ENCODE data around the gene NTM. TPM values are rescaled to one million over a fixed set of nuclear protein-coding genes. Genes with fewer than 3 reads are reported as not detected.

NTM gene
- total RNA-seq, 4 donors from 2014 or later: 0.40 to 3.1 (median 2.1) TPM; not detected in 1

- Histone ChIP-seq H3K27me3 (no peaks in the 10 kb centered on the region), H3K4me1 (no peaks in the 10 kb centered on the region), H3K4me3 (no peak overlapping the region), H3K9me3 (no peaks in the 10 kb centered on the region), H3K27ac (no peak overlapping the region), H3K36me3 (no peaks in the 10 kb centered on the region)
- no peak for DNase-seq
- TF ChIP-seq CTCF (IDR thresholded peaks at IDR 0.05): no peak
- TF ChIP-seq POLR2AphosphoS5 (IDR thresholded peaks at IDR 0.05): no peak
- TF ChIP-seq POLR2A (IDR thresholded peaks at IDR 0.05): no peak
- no peak for TF ChIP-seq EP300 (IDR thresholded peaks at IDR 0.05; ENCODE audit: low read depth)
- intact Hi-C loops (cut with DNase I; ENCODE audit: low total_unique reads) (no loop called here), in situ Hi-C loops (cut with MboI; ENCODE audit: low pct_ligation_motif_present in 1 of 4, low pct_unique_long_range_greater_than_20kb in 1 of 4, low sequenced_read_pairs in 3 of 4) (no loop called here)
- 71 to 74% methylated on average over 4 of the region's 4 CpGs for WGBS, 2 donors (ENCODE audit: low coverage in 1 of 2)
Observed at GRCh38 chr11:132154781-132155180, 784.4 kb downstream of the NTM start.

GRCh38 chr11:132158091-132158490, 787.7 kb downstream of the NTM start:
- H3K4me1 ChIP-seq: no peaks in the 10 kb centered on the region
- TF ChIP-seq EP300 (IDR thresholded peaks at IDR 0.05; ENCODE audit: low read depth) (no peak), POLR2A (IDR thresholded peaks at IDR 0.05) (no peak), CTCF (IDR thresholded peaks at IDR 0.05) (peak in 1 of 5 experiments; percentile 11)
- WGBS, 2 donors (ENCODE audit: low coverage in 1 of 2): 76 to 92% methylated on average over 2 to 3 of the region's 3 CpGs
- H3K27ac ChIP-seq: no peak overlapping the region
- H3K9me3 ChIP-seq: no peaks in the 10 kb centered on the region
- no peak for DNase-seq
- H3K4me3 ChIP-seq: no peak overlapping the region
- no peaks in the 10 kb centered on the region for H3K27me3 ChIP-seq
- in situ Hi-C loops (cut with MboI; ENCODE audit: low pct_ligation_motif_present in 1 of 4, low pct_unique_long_range_greater_than_20kb in 1 of 4, low sequenced_read_pairs in 3 of 4) (no loop called here), intact Hi-C loops (cut with DNase I; ENCODE audit: low total_unique reads) (no loop called here)
- no peaks in the 10 kb centered on the region for H3K36me3 ChIP-seq

GRCh38 chr11:132158696-132159095, 788.3 kb downstream of the NTM start:
- Histone ChIP-seq H3K4me3 (no peak overlapping the region), H3K27me3 (no peaks in the 10 kb centered on the region), H3K36me3 (no peaks in the 10 kb centered on the region), H3K4me1 (no peaks in the 10 kb centered on the region), H3K9me3 (no peaks in the 10 kb centered on the region), H3K27ac (no peak overlapping the region)
- DNase-seq: no peak
- in situ Hi-C loops (cut with MboI; ENCODE audit: low pct_ligation_motif_present in 1 of 4, low pct_unique_long_range_greater_than_20kb in 1 of 4, low sequenced_read_pairs in 3 of 4) (no loop called here), intact Hi-C loops (cut with DNase I; ENCODE audit: low total_unique reads) (no loop called here)
- TF ChIP-seq CTCF (IDR thresholded peaks at IDR 0.05) (no peak), POLR2A (IDR thresholded peaks at IDR 0.05) (no peak), EP300 (IDR thresholded peaks at IDR 0.05; ENCODE audit: low read depth) (no peak)
- 88 to 89% methylated on average over 2 of the region's 2 CpGs for WGBS, 2 donors (ENCODE audit: low coverage in 1 of 2)

- 82 to 88% methylated on average over 2 to 26 of the region's 26 CpGs for whole genome bisulfite sequencing, 2 donors (ENCODE audit: low coverage in 1 of 2)
- Histone ChIP-seq H3K36me3 (no peaks in the 10 kb centered on the region), H3K4me3 (no peak overlapping the region), H3K27ac (no peak overlapping the region), H3K4me1 (no peaks in the 10 kb centered on the region), H3K27me3 (no peaks in the 10 kb centered on the region), H3K9me3 (no peaks in the 10 kb centered on the region)
- in situ Hi-C loops (cut with MboI; ENCODE audit: low pct_ligation_motif_present in 1 of 4, low pct_unique_long_range_greater_than_20kb in 1 of 4, low sequenced_read_pairs in 3 of 4) (no loop called here), intact Hi-C loops (cut with DNase I; ENCODE audit: low total_unique reads) (no loop called here)
- TF ChIP-seq EP300 (IDR thresholded peaks at IDR 0.05; ENCODE audit: low read depth): no peak
- TF ChIP-seq CTCF (IDR thresholded peaks at IDR 0.05): no peak
- no peak for TF ChIP-seq POLR2A (IDR thresholded peaks at IDR 0.05)
- no peak for TF ChIP-seq POLR2AphosphoS5 (IDR thresholded peaks at IDR 0.05)
- no peak for DNase-seq
Observed at GRCh38 chr11:132161403-132162078, 791.1 kb downstream of the NTM start.

Measured in transverse colon (tissue), 4 donors.